Fibroblast of gingiva (primary cell): ENCODE data around the gene KIAA0825.

ENCODE experiments used
- DNase-seq: peaks from one replicate; pipeline ENCODE4 v3.0.0-alpha.2; 2011; ENCODE audit warnings: low read depth

Gene KIAA0825

GRCh38 chr5:94440015-94440414, 178.4 kb downstream of the KIAA0825 start:
- no peak for DNase-seq

GRCh38 chr5:94433397-94434163, 184.8 kb downstream of the KIAA0825 start:
- DNase-seq = peak; percentile 98

- peak; percentile 93 for DNase-seq
Observed at GRCh38 chr5:94432499-94432898, 185.9 kb downstream of the KIAA0825 start.

GRCh38 chr5:94431696-94432095, 186.7 kb downstream of the KIAA0825 start:
- peak; percentile 66 for DNase-seq

GRCh38 chr5:94429566-94429965, 188.8 kb downstream of the KIAA0825 start:
- DNase-seq = no peak

GRCh38 chr5:94425396-94425795, 193.0 kb downstream of the KIAA0825 start:
- no peak for DNase-seq

- no peak for DNase-seq
Observed at GRCh38 chr5:94423411-94423810, 195.0 kb downstream of the KIAA0825 start.

GRCh38 chr5:94422812-94423211, 195.6 kb downstream of the KIAA0825 start:
- DNase-seq = no peak

- no peak for DNase-seq
Observed at GRCh38 chr5:94420885-94421284, 197.5 kb downstream of the KIAA0825 start.

- DNase-seq = no peak
Observed at GRCh38 chr5:94415798-94416197, 202.6 kb downstream of the KIAA0825 start.

GRCh38 chr5:94409440-94409839, 209.0 kb downstream of the KIAA0825 start:
- DNase-seq = no peak

- no peak for DNase-seq
Observed at GRCh38 chr5:94407023-94407422, 211.4 kb downstream of the KIAA0825 start.

- no peak for DNase-seq
Observed at GRCh38 chr5:94403483-94403882, 214.9 kb downstream of the KIAA0825 start.

GRCh38 chr5:94402096-94402495, 216.3 kb downstream of the KIAA0825 start:
- DNase-seq = peak; percentile 43

GRCh38 chr5:94397508-94397907, 220.9 kb downstream of the KIAA0825 start:
- peak; percentile 2 for DNase-seq

GRCh38 chr5:94396687-94397086, 221.7 kb downstream of the KIAA0825 start:
- no peak for DNase-seq

GRCh38 chr5:94395468-94395867, 222.9 kb downstream of the KIAA0825 start:
- DNase-seq = no peak

- no peak for DNase-seq
Observed at GRCh38 chr5:94391996-94392395, 226.4 kb downstream of the KIAA0825 start.

GRCh38 chr5:94389515-94389899, 228.9 kb downstream of the KIAA0825 start:
- no peak for DNase-seq

- DNase-seq = no peak
Observed at GRCh38 chr5:94388773-94389514, 229.5 kb downstream of the KIAA0825 start.

- DNase-seq = no peak
Observed at GRCh38 chr5:94385767-94386166, 232.6 kb downstream of the KIAA0825 start.

GRCh38 chr5:94378062-94378461, 240.3 kb downstream of the KIAA0825 start:
- DNase-seq = no peak

GRCh38 chr5:94376672-94377345, 241.6 kb downstream of the KIAA0825 start:
- no peak for DNase-seq
